Middle frontal gyrus (tissue), 1 donor: ENCODE measurements around the gene CHRNE.
"Not testable (repeated sequence)": the region's sequence is repeated elsewhere in the genome, so short reads cannot be mapped to it uniquely, and the experiment has no call there.

Source experiments
- DNase-seq: peaks from one replicate; pipeline ENCODE4 v3.0.0-alpha.2; 2015; ENCODE audit warnings: low spot score; ENCODE audit errors: extremely low spot score

The CHRNE gene

DNA sequence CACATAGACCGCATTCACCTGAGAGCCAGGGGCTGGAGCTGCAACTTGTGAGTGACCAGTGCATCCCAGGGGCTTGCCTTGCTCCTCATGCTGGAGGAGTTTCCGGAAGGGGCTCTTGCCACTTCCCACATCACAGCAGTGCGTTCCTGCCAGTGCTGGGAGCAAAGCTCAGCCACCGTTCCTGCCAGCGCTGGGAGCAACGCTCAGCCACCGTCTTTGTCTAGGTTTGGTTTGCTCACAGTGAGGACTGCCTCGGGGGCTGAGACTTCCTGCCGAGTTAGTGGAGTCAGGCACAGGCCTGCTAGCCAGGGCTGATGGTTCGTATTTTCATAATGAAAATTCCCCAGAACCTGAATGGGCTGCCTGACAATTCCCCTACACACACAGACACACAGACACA, 5.4 kb upstream of the CHRNE start:
- DNase-seq = no peak

DNA sequence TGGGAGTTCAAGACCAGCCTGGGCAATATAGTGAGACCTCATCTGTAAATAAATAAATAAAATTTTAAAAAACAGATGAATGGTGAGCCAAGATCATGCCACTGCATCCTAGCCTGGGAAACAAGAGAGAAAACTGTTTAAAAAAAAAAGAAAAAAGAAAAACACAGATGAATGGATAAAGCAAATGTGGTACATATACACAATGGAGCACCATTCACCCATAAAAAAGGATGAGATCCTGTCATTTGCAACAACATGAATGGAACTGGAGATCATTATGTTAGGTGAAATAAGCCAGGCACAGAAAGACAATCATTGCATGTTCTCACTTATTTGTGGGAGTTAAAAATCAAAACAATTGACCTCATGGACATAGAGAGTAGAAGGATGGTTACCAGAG, 3.7 kb upstream of the CHRNE start:
- not testable (repeated sequence) for DNase-seq

DNA sequence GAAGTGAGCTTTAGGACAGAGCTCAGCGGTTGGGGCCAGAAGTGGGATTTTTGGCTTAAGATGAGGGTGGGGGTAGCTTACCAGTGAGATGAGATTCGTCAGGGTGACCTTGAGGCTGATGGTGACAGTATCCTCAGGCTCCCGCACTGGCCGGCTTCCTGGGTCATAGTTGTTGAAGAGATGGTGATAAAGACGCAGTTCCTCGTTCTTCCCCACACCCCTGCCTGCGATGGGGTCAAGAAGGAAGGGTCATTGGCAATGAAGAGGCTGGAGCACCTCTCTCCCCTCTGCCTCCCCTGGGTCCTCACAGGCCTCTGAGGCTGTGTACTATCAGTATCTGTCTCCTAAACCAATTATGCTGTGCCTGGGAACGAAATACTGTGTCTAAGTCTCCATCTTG, 358 bp downstream of the CHRNE start:
- DNase-seq = no peak

DNA sequence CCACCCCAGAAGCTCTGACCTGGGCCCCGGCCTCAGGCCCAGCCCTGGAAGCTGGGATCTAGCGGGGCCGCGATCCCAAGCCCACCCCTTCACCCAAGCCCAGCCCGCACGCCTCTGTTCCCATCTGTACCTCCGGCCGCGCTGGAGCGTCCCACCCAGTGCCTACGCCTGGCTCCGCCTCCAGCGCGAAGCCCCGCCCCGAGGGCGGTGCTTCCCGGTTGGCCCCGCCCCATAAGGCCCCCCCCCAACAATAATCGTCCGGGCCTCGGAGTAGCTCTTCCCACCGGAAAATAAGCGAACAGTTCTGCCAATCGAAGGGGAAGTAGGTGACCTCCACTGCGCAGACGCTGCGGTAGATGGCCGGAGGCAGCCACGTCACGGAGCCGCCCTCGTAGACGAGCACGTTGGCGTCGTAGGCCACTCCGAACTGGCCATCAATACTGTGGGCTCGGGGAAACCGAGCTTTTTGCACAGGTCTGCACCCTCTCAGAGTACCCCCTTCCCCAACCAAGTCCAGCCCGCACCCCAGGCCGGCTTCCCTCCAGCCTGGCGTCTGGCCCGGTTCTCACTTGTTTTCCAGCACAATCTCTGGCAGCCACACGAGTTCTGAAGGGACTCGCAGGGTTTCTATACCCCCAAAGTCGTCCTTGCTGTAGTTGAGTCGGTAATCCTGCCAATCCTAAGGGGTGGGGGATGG, 1.1 kb downstream of the CHRNE start:
- no peak for DNase-seq

DNA sequence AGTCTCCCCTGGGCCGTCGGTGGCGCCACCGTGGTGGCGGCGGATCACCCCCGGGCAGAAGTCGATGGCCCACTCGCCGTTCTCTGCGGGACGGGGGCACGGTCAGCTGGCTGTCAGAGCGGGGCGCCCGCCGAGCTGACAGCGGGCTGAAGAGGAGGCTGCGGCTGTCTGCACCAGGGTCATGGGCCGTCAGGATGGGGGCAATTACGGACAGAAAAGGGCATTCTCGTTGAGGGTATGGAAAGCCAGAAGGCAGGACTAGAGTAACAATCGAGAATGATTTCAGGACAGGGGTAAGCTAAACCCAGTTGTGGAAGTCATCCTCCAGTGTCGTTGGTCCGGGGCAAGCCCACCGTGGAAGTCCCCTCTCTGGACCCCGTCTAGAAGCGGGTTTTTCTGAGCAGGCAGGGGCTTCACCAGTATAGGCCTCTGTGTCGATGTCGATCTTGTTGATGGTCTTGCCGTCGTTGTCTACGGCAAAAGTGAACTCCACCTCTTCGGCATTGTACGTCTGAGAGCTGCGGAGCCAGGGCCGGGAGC, 1.7 kb downstream of the CHRNE start:
- DNase-seq = no peak

DNA sequence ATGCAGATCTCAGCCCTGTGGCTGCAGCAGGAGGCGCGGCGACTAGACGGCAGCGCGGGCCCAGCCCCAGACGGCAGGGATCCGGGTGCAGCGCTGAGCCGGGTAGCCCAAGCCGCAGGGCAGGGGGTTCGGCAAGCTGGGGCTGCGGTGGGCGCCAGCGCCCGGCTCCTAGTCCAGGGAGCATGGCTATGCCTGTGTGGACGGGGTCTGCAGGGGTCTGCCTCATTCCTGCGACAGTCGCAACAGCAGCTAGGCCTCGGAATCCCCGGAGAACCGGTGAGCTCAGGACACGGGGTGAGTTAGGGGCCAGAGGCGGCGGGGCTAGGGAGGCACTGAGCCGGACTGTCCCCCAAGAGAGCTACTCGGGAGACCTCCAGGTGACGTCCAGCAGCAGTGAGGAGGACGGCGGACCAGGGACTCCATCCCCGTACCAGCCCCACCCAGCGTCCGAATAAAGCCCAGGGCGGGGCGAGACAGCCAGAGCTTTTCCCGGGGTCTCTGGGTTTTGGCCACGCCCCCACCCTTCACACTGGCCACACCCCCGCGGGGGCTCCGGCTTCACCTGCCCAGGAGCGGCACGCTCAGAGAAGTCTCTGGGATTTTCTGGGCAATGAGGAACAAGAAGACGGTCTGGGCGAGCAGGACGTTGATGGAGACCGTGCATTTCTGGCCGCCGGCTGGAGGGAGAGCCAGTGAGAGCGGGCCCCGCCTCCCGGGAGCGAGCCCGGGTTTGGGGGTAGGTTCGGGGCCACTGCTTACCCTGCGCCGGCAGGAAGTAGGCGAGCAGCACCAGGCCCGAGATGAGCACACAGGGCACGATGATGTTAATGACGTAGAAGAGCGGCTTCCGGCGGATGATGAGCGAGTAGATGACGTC, 2.4 kb downstream of the CHRNE start:
- no peak for DNase-seq

DNA sequence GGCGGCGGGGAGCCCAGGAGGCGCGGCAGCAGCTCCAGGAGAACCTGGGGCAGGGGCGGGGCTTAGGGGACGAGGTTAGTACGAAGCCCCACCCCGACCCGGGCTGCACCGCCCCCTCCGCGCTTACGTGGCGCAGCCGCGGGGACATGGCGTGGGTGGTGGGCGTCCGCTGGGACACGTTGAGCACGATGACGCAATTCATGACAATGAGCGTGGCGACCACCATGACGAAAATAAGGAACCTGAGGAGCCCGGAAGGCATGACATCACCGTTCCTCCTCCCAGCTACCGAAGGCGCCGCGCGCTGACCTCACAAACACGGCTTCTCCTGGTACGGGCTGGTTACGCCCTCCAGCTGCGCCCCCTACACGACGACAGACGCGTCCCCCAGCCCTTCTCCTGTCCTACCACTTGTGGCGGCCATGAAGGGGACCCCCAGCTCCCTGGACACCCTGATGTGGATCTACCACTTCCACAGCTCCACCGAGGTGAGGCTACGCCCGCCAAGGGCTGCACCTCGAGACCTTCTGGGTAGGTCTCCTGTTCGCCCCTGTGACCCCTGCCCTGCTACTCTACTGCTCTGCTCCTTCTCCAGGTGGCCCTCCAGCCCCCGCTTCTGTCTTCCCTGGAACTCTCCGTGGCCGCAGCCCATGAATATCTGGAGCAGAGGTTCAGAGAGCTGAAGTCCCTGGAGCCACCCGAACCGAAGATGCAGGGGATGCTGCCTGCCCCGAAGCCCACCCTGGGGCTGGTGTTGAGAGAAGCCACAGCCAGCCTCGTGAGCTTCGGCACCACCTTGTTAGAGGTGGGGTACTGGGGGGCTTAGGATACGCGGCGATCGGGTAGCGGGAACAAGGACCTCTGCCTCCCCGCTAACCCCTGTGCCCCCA, 3.3 kb downstream of the CHRNE start, which contains the start of gene C17orf107:
C17orf107 (plus strand) TSS at position 196 of the 890 bp plus-strand sequence; CDS start at position 423, 227 bp downstream.
- DNase-seq = peak; percentile 36

DNA sequence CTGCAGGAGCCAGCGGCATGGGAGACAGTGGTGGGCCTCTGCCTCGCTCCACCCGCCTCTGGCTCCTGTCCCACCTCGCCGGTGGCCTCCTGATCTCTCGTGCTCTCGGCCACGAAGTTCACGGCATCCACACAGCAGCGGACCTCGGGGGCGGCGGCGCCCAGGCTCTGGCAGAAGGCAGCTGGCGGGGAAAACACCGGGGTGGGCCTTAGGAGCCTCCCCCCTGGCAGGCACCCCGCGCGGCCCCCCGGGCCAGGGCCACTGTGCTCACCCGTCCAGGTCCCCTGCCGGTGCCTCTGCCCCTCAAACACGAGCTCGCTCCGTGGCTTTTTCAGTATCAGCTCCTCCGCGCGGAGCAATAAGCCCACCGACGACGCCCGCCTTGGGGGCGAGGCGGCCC, 4.0 kb downstream of the CHRNE start:
- DNase-seq = no peak

DNA sequence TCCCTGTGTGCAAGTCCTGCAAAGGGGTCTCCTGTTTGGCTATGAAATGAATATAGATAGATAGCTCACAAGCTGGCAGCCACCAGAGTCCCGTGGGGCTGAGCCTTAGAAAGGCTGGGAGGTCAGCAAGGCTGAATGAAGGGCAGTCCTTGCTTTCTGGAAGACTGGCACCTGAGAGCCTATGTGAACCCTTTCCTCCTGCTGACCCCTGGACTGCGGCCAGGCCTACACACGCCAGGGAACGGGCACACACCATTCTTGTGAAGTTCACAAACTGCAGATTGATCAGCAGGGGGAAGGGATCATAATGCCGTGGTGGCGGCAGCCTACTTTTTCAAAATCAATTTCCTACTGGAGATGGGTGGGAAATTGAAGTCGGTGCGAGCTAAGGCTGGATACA, 4.5 kb downstream of the CHRNE start:
- DNase-seq = no peak

DNA sequence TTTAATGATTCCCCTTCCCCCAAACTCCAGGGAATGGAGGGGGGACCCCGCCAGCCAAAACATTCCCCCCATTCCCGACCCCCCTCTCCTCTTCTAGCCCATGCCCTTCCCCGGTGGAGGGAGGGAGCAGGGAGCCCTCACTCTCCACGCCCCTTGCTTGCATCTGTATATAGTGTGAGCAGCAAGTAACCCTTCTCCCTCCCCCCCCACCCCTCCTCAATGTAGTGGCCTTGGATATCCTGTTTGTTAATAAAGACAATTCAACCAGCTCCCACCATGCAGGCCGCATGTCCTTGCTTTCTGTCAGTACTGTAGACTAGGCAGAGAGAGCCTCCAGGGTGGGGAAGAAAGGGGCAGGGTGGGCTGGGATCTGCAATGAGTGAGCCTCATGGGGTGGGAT, 5.1 kb downstream of the CHRNE start:
- no peak for DNase-seq

DNA sequence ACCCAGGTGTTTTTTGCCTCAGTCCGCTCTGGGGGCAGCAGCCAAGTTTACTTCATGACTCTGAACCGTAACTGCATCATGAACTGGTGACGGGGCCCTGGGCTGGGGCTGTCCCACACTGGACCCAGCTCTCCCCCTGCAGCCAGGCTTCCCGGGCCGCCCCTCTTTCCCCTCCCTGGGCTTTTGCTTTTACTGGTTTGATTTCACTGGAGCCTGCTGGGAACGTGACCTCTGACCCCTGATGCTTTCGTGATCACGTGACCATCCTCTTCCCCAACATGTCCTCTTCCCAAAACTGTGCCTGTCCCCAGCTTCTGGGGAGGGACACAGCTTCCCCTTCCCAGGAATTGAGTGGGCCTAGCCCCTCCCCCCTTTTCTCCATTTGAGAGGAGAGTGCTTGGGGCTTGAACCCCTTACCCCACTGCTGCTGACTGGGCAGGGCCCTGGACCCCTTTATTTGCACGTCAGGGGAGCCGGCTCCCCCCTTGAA, 5.7 kb downstream of the CHRNE start:
- no peak for DNase-seq

DNA sequence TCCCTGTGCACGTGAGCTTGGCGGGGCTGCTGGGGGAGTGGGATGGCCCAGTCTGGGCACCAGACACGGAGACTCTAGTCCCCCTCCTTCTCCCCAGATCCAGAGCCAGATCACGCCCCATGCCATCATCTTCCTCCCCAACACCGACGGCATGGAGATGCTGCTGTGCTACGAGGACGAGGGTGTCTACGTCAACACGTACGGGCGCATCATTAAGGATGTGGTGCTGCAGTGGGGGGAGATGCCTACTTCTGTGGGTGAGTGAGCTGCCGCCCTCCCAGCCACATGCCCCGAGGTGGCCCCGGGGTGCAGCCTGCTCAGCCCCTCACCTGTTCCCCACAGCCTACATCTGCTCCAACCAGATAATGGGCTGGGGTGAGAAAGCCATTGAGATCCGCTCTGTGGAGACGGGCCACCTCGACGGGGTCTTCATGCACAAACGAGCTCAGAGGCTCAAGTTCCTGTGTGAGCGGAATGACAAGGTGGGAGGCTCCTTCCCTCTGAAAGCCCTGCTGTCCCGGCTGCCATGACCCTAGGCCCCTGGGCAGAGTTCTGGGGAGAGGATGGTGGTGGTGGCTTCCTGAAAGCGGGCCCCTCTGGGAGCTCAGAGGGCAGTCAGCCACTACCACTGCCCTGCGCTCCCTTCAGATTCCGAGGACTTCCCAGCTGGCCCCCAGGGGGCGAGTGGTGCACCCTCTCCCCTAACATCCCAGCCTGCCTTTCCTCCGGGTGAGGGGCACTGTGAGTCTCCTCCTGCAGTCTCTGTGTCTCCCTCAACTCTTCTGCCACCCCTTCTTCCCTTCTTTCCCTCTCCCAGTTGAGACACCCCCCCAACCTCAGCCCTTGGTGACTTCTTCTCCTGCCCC, 6.3 kb downstream of the CHRNE start:
- DNase-seq = no peak

DNA sequence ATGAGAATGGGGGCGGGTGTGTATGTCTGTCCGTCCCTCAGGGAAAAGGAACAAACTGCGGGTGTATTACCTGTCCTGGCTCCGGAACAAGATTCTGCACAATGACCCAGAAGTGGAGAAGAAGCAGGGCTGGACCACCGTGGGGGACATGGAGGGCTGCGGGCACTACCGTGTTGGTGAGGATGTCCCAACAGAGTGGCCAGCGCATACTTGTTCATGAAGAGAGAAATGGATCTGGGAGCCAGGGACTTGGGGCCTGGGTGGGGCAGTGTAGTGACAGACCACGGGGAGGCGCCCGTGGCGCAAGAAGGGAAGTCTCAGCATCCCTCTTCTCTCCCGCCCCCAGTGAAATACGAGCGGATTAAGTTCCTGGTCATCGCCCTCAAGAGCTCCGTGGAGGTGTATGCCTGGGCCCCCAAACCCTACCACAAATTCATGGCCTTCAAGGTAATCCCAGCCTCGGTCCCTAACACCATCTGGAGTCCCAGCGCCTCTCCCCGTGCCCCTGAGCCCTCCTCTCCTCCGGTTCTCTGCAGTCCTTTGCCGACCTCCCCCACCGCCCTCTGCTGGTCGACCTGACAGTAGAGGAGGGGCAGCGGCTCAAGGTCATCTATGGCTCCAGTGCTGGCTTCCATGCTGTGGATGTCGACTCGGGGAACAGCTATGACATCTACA, 7.1 kb downstream of the CHRNE start:
- no peak for DNase-seq

DNA sequence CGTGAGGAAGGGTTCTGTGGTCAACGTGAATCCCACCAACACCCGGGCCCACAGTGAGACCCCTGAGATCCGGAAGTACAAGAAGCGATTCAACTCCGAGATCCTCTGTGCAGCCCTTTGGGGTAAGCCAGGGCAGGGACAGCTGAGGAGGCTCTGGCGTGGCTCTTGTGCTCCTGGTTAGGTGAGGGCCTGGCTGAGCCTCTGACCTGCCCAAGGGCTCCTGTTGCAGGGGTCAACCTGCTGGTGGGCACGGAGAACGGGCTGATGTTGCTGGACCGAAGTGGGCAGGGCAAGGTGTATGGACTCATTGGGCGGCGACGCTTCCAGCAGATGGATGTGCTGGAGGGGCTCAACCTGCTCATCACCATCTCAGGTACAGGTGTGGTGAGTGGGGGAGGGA, 7.8 kb downstream of the CHRNE start:
- DNase-seq = no peak

DNA sequence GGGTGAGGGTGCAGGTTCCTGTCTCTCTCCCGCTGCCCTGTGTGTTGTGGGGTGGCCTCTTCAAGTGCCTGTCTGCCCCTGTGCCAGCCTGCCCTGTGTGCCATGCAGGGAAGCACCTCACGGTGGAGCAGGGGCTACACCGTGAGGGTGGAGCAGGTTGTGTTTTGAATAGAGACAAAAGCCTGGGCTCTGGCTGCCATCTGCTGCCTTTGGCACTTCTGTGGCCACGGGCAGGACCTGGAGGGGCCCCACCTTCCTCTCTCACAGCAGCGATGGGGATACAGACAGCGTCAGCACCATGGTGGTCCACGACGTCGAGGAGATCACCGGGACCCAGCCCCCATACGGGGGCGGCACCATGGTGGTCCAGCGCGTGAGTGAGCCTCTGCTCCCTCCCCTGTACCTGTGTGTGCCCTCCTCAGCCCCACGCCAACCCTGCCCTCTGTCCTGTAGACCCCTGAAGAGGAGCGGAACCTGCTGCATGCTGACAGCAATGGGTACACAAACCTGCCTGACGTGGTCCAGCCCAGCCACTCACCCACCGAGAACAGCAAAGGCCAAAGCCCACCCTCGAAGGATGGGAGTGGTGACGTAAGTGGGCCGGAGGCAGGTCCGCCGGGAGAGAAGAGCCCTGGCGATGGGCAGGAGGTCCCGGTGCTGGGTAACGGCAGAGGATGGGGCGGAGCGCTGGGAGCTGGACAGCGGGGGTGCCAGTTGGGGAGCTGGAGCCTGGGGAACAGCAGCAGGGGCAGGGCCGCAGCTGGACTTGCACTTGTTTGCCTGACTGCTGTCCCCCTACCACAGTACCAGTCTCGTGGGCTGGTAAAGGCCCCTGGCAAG, 9.0 kb downstream of the CHRNE start:
- DNase-seq = no peak

DNA sequence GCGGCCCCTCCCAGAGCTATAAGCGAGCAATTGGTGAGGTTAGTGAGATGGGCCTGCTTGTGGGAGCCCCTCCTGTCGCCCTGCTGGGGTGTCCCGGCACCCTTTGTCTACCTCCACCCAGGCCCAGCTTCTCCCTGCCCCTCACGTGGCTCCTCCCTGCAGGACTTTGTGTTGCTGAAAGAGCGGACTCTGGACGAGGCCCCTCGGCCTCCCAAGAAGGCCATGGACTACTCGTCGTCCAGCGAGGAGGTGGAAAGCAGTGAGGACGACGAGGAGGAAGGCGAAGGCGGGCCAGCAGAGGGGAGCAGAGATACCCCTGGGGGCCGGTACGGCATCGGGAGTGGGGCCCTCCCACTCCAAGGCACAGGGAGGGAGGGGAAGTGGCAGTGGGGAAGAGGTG, 9.6 kb downstream of the CHRNE start:
- DNase-seq = no peak

DNA sequence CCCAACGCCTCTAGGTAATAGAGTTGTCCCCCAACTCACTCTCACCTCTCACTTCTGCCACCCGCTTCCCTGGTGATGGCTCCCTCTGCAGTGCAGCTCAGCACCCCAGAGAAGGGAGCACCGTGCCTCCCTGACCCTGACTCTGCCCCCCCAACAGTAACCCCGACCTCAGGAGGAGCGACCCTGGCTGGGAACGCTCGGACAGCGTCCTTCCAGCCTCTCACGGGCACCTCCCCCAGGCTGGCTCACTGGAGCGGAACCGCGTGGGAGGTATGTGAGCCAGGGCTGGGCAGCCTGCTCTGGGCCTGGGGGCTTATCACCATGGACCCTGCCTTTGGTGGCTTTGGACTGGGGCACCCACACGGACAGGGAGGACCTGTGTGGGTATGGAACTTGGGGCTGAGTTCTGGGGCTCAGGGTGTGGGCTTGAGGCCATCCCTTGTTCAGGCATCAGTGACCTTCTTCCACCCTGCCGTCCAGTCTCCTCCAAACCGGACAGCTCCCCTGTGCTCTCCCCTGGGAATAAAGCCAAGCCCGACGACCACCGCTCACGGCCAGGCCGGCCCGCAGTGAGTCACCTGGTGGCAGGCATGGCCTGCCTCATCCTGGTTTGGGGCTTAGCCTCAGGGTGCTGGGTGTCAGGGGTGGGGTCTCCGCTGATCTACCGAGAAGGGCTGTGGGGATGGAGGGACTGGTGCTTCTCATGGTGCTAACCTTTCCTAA, 10.2 kb downstream of the CHRNE start:
- DNase-seq = no peak
